Purkinje cell (primary cell): Measurements from ENCODE around the gene CRYZ. TPM values are rescaled to one million over a fixed set of nuclear protein-coding genes. Genes with fewer than 3 reads are reported as not detected.

Source experiments
- polyA plus RNA-seq: library from polyadenylated mRNA; unstranded; fragments of >200 nt; fragmentation: Nextera tagmentation; gene quantifications from 2 replicates; pipeline ENCODE4 v1.2.1, GENCODE V29; 2014

CRYZ gene
- polyA plus RNA-seq = 44.4 and 73.6 TPM in 2 replicates

GRCh38 chr1:74732960-74733603, at the start of gene CRYZ, which contains the start of gene TYW3:
TSS of gene CRYZ (minus strand) at chr1:74733050. CDS start at chr1:74724821, 8,229 bp downstream.
TSS of gene TYW3 (plus strand) at chr1:74733152. CDS start at chr1:74733245, 93 bp downstream.

GRCh38 chr1:74673351-74674111, 59.3 kb downstream of the CRYZ start, which contains the start of gene ERICH3:
TSS of gene ERICH3 (minus strand) at chr1:74673792. CDS start at chr1:74673519, 273 bp downstream.

Other genes starting within 250 kb of the CRYZ start
- 1.6 TPM in 1 of 2 replicates, not detected in the other for gene LRRC53, start 220.4 kb downstream of the CRYZ start, polyA plus RNA-seq
- gene ERICH3, start 59.3 kb downstream of the CRYZ start, polyA plus RNA-seq = 8.1 and 11.1 TPM in 2 replicates
- gene TYW3, start 102 bp upstream of the CRYZ start, polyA plus RNA-seq = 79.1 and 84.1 TPM in 2 replicates